GM12892 (cell line): ENCODE data around the gene CCDC141.

Experiments
- POLR2A ChIP-seq: IDR thresholded peaks from 2 replicates; pipeline ENCODE4 v1.6.1; 2011; ENCODE audit warnings: low read depth, low read length, control low read depth
- POLR2AphosphoS5 ChIP-seq: IDR thresholded peaks from 2 replicates; pipeline ENCODE4 v1.6.1; 2011; ENCODE audit warnings: low read depth, low read length, control low read depth
- TAF1 ChIP-seq: IDR thresholded peaks from 2 replicates; pipeline ENCODE4 v1.6.1; 2011; ENCODE audit warnings: low read depth, mild to moderate bottlenecking, control low read depth, low read length, borderline replicate concordance

DNA sequence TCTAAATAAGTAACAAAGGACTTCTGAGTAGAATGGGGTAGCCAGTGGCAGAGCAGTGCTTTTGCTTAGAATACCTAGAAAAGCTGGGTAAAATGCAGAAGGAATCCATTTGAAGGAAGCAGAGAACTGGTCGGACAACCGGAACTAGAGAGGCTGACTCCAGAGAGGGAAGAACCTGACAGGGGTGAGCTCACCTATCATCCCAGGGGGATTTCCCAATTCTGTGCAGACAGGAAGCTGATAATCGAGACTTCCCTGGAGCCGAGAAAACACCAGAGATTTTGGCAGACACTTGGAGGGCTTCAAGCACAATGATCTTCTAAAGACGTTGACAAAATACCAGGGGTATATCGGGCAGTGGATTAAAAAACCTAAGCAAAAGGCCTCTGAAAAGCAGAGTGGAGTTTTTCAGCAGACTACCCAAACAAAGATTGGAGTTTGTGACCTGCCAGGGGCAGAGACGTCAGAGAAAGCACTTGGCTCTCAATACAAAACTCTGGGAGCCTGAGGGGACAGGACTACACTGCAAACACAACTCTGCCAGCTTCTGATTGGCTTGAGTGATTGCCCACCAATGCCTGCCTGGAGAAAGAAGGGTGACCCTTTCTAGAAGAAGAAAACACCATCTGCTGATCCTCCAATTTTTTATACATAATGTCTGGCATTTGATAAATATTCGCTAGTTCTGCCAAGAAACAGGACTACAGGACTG is 175.3 kb downstream of the CCDC141 start:
- no peak for TF ChIP-seq TAF1
- no peak for TF ChIP-seq POLR2A
- no peak for TF ChIP-seq POLR2AphosphoS5
